Left colon (tissue), 2 donors: ENCODE data around the gene EIF4E3. TPM values are rescaled to one million over a fixed set of nuclear protein-coding genes. Genes with fewer than 3 reads are reported as not detected.

Experiments used
- ATAC-seq: fragments of 200-7000 bp; cut with Tn5 transposase; one replicate; pipeline ENCODE4 v1.9.1; 2020; ENCODE audit warnings: mild to moderate bottlenecking, moderate library complexity
- DNase-seq, 2 donors: peaks; one replicate each; pipeline ENCODE4 v3.0.0-alpha.2; 2020
- intact Hi-C, 2 donors: fragments of 100-400 bp; cut with DNase I in 1 of 2; cut with micrococcal nuclease in 1 of 2; formaldehyde crosslinking; loops; one replicate each; pipeline versions ENCODE4 v1.11.2 to v1.14.0; 2022; cut with DNase I, micrococcal nuclease
- total RNA-seq, 2 donors: library from RNA; stranded (reverse); fragmentation: NEBNext Ultra II Directional; extraction: Animal tissue kit (Norgen Biotek cat#: 25700); gene quantifications; one replicate each; pipeline ENCODE4 v1.2.1, GENCODE V29; 2021
- donor health status: DM: no; HTN: no; CAD: no.
- donor health status: DM: yes; HTN: yes; CAD: no.

EIF4E3 gene
- total RNA-seq, 2 donors from 2014 or later = 43.1 to 49.4 TPM

DNA sequence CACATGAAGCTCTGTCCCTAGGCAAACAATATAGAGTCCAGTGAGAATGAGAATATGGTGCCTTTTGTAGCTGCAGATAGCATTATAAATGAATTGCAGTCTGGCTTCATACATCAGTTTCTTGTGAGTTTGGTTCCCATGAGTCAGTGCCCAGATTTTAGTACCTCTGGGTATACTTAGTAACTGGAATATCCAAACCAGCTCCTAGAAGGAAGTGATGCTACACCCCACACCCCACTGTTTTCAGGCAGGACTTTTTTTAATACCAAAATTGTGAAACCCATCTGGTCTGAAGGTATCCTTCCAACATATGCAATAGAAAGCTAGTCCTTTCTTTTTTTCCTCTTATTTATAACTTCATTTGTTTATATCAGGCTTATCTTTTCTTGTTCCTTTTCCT lies 99.5 kb downstream of the EIF4E3 start:
- no peak for DNase-seq
- ATAC-seq = no peak
- intact Hi-C loops = no loop called here

Other genes with a start within 250 kb of the EIF4E3 start
- 100 to 1,000 TPM; 131 to 135 TPM for gene FOXP1, start 141.7 kb downstream of the EIF4E3 start, total RNA-seq
- under 1 TPM; 0.49 to 0.70 TPM for gene GPR27, start 28.5 kb upstream of the EIF4E3 start, total RNA-seq
- not detected for gene PROK2, start 59.7 kb upstream of the EIF4E3 start, total RNA-seq